Kidney glomerular epithelial cell (primary cell): Measurements from ENCODE around the gene RTF2.
"Not testable (repeated sequence)": the region's sequence is repeated elsewhere in the genome, so short reads cannot be mapped to it uniquely, and the experiment has no call there.

ENCODE experiments used
- DNase-seq: peaks from one replicate; lab custom pipeline; 2025; lab: John Stamatoyannopoulos, UW

The RTF2 gene

GRCh38 chr20:56551571-56551970 lies 83.1 kb downstream of the RTF2 start:
- no peak for DNase-seq

- no peak for DNase-seq
These were observed 84.6 kb downstream of the RTF2 start for GRCh38 chr20:56552911-56553629.

- peak; percentile 88 for DNase-seq
These were observed 86.4 kb downstream of the RTF2 start for GRCh38 chr20:56554869-56555268.

- no peak for DNase-seq
These were observed 90.5 kb downstream of the RTF2 start for GRCh38 chr20:56558968-56559367.

GRCh38 chr20:56564526-56564925 lies 96.1 kb downstream of the RTF2 start:
- DNase-seq, result not testable (repeated sequence)

- DNase-seq, result no peak
These were observed 97.1 kb downstream of the RTF2 start for GRCh38 chr20:56565511-56565910.

- no peak for DNase-seq
These were observed 98.2 kb downstream of the RTF2 start for GRCh38 chr20:56566621-56567020.
